GOT3 (cell line): Measurements from ENCODE around the gene CSNK1G2.

ENCODE experiments used
- DNase-seq: peaks from one replicate; lab custom pipeline; 2025; ENCODE audit warnings: mixed read lengths; lab: John Stamatoyannopoulos, UW

The CSNK1G2 gene

DNA sequence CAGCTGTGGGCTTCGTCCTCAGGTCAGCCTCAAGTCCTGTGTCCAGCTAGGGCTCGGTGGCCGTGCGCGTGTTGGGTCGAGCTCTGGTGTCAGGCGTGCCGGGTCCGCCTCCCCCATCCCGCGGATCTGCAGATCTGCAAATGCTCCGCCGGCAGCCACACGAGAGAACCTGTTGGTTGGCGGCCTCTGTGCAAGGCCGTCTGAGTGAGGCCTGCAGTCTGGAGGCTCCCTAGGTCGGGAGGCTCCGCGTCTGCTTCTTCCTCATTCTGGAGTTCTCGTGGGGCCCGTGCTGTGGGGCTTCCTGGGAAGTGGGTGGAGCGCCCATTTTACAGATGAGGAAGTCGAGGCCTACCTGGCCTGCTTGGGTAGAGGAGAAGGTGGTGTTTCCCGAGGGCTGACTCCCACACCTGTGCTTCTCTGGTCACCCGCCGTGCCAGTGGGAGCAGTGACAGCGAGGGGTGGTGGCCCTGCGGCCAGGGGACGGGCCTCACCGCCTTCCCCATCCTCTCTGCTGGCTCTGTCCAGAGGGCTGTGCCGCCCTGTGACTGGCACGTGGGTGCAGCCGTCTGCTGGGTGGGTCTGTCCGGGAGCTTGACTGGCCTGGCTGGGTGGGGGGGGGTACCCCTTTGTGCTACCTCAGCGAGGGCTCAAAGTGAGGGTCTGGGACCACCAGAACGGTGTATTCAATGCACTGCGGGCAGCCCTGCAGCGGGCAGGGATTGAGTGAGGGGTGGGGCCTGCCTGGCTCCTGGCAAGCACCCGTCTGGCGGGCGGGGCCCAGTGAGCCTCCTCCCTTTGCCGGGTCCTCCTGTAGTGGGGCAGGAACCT is 3.3 kb downstream of the CSNK1G2 start:
- no peak for DNase-seq

DNA sequence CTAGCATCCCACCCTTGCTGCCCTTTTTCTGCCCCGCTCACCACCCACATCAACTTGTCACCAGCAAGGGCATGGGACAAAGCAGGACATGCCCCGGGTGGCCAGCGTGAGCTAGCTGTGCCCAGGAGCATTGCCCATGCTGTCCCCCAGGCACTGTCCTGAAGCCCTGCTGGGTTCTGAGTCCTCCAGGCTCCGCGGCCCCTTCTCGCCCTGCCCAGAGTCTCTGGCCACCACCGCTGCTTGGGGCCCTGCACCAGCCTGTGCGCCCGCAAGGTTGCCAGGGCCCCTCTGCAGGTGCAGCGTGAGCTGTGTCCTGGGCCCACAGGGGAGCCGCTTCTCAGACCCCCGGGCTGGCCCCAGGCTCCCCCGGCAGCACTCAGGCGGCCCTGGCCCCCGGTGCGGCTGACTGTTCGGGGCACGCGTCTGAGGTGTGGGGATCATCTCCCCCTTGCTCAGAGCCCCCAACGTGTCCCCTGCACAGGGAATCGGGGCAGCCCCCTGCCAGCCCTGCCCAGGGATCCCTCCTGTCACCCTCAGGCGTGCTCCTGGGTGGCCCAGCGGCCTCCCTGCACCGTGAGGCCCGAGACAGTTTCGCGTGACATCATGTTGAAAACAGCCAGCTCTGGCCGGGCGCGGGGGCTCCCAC is 4.1 kb downstream of the CSNK1G2 start:
- no peak for DNase-seq

DNA sequence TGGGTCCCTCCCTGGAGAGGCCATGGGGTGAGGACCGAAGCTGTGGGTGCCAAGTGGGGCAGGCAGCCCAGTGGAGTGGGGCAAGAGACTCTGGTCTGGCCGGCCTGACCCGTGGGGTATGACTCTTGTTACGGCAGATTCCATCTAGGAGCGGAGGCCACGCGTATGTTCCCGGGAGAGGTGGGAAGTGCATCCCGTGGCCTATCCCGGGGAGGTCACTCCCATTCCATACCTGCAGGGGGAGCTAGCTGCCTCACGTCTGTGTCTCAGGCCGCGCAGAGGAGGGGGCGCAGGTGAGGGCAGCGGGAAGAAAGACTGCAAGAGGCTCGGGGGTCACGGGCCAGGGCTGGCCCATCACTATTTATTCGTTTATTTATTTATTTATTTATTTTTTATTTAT is 4.9 kb downstream of the CSNK1G2 start:
- DNase-seq = no peak

DNA sequence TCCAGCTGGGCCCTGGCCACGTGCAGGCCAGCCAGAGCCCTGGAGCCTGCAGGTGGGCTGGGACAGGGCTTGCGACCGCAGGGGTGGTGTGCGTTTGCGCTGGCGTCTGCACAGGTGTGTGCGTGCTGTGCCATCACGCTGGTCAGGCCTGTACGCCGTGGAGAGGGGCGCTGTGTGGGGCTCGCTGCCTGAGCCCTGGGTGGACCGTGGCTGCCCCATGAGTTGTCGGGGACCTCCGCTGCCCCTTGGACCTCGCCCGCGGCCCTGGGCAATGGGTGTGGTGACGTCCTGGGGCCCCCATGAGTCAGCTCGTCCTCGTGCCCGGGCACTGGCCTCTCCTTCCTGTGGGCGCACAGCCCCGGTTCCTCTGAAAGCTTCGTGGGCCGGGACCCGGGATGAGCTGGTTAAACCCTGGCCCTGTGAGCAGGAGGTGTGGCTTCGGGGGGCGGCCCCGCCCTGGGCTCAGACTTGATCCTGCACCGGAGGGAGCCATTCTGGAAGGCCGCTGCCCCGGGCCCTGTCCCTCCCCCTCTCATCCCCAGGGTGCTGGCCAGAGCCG is 6.8 kb downstream of the CSNK1G2 start:
- no peak for DNase-seq

DNA sequence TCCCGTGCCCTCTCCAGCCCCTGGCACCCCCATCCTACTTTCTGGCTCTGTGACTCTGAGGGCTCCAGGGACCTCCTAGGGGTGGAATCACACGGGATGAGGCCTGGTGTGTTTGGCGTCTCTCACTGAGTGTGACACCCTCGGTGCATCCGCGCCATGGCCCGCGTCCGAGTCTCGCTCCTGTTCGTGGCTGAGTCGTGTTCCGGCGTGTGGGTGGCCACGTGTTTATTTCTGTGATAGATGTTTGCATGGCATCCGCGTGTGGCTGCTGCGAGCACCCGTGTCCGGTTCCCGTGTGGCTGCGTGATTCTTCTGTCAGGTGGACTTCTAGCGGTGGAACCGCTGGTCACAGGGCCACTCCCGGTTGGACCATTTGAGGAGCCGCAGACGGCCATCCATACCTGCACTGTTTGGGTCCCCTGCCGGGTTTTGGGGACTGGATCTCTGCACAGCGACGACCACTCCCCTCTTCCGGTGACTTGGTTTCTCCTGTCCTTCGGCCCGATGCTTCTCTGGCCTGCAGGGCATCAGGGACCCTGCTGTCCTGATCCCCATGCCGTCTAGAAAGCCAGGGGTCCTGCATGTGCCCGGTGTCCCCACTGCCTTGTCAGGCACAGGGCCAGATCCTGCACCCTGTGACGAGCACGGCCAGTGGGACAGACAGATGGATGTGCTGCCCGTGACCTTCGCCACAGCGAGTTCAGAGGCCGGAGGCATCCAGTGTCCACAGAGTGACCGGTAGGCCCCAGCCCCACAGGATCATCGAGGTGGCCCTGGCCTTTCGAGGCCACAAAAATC is 8.5 kb downstream of the CSNK1G2 start:
- no peak for DNase-seq

DNA sequence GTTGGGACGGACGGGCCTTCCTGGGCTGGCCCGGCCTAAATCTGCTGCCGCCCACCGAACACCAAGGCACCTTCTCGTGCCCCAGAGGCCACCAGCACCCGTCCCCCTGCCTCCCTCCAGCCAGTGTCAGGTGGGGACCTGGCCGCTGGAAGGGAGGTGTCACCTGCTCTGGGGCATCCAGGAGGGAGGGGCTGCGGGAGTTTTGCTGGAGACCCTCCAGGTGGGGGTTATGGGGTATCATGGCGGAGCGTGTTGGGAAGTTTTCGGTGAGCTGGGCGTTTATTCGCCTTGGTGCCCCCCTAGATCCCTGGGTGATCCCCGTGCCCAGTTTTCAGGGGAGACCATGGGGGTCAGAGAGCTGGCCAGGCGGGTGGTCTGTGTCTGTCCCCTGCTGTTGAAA is 9.7 kb downstream of the CSNK1G2 start:
- DNase-seq = no peak

DNA sequence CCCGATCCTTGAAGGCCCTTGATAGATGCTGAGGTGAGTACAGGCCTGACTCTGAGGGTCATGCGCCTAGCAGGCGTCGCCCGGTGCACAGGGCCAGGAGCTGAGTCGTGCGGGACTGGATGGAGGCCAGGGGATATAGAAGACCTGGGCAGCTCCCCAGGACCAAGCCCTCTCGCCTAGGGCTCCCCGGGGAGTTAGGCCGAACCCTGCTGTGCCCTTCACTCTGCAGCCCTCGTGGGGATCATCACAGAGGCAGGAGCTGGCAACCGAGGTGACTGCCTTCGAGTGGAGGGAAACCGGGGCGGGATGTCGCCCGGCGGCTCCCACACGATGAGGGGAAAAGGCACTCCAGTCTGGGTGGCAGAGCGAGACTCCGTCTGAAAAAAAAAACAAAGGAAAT is 11.7 kb downstream of the CSNK1G2 start:
- no peak for DNase-seq

DNA sequence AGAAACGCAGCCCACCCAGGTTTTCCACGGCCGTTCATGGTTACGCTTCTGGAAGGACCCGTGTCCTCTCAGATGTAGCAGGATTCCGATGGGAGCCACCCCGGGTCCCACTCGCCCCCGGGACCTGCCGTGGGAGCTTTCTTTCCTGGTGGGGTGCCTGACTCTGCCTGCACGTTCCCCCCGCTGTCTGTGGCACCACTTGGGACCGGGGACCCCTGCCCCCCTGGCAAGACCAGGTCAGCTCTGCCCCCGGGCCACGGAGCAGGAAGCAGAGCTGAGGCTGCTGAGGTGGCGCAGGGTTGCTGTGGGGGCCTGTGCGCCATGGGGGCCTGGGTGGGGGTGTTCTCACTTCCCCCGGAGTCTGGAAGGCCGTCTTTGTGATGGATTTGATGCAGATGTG is 12.1 kb downstream of the CSNK1G2 start:
- no peak for DNase-seq

DNA sequence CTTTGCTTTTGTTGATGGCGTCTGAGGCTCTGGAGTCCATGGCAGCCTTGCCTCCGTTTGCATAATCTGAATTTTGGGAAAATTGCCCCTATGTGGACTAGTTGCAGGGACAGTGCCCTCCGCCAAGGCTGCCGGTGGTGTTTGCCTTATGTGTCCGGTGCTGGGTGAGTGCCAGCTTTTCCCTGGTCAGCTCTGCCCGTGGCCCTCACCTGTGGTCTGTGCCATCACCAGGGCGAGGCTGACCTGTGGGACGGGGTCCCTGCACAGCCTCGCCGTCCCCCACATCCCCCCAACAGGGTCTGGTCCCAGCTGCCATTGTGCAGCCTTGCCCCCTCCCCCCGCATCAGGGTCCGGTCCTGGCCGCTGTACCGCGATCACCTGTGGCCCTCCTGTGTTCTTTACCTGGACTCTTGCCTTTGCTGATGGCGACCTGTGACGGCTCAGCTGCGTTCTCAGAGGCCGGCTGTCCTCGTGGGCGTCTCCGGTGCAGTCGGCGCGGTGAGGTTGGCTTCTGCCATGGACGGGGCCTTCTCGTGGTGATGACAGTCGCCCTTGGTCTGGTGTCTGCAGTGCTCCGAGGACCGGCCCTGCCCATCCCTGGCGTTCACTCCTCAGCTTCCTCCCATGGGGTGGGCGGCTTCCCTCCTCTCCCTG is 12.6 kb downstream of the CSNK1G2 start:
- DNase-seq = no peak

DNA sequence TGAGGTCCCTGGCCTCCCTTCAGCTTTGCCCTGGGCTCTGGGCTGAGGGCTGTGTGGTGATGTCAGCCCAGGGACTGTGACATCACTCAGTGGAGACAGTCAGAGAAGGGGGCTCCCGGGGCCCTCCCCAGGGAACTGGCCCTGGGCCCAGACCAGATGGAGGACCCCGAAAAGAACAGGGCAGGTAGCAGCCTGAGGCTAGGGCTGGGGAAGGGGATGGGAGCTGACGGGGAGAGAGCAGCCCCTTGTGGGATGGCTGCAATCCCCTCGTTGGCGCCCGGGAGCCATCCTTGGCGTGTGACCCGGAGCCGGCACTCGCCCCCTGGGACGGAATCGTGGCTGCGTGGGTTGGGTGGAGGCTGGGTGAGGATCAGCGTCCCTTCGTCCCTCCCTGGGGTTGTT is 13.6 kb downstream of the CSNK1G2 start:
- no peak for DNase-seq

DNA sequence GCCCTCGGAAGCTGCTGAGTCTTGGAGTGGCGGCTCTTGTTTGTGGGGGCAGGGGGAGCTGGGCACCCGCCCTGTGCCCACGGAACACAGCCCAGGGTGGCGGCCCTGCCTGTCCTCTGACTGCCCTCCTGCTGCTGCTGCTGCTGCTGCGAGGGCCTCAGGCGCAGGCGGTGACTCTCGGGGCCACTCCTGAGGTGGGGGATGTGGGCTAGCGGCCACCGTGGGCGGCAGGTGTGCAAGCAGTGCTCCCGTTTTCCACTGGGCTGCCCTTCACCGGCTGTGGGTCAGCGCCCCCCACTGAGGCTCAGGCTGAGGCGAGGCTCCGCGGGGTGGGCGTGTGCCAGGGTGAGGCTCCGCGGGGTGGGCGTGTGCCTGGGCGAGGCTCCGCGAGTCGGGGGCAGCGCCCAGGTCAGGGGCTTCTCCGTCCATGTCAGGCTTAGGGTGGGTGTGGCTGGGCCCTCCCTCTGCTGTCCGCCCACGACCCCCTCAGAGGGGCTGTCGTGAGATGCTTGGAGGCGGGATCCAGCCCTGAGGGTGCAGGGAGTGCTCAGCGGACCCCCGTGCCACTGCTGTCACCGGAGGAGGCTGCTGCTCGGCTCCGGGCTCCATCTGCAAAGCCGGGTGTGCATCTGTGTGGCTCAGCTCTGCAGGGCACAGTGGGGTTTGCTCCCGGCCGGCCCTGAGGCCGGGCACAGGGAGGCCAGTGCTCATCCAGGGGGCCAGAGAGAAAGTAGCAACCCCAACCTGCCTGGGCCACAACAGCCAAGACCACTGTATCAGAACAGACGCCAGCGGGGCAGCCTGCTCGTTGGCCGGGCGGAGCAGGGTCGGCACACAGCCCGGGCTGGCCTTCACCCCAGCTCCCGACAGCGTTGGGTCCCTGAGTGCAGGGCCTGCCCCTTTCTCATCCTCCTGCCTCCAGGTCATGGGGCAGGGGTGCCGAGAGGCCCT is 14.5 kb downstream of the CSNK1G2 start:
- no peak for DNase-seq

DNA sequence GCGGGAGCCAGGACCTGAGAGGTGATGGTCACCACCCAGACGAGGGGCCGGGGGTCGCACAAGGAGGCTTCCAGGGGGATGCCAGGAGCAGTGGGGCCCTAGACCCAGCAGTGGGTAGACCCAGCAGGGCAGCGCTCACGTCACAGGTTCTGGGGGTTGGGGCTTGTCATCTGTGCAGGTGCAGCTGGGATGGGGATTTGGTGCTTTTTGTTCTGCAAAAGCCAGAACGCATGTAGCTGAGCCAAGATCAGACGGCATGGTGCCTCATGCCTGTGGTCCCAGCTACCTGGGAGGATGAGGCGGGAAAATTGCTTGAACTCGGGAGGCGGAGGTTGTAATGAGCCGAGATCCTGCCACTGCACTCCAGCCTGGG is 15.1 kb downstream of the CSNK1G2 start:
- DNase-seq = no peak

DNA sequence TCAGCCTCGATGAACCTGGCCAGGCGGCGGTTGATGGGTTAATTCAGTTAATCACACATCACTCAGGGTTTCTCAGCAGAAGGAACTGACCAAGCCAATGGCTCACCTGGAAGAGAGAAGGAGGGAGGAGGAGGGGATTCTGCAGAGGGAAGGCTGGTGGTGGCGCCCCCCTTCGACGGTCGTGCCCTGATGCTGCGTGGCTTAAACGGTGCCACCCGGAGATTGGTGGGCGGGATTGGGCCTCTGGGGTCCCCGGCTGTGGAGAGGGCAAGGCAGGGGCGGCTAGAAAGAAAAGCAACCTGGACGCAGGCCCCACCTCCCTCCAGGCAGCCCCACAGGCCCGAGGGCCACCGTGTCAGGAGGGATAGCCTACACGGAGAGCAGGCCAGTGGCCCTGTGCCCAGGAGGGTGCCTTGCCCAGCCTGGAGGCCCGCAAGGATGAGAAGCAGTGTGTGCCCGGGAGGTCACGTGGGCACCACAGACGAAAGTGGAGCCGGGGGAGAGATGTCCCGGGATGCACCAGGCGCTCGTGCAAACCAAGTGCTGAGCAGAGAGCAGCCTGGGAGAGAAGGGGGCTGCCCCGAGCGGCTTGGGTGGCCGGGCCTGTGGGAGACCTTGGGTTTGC is 16.0 kb downstream of the CSNK1G2 start:
- DNase-seq = no peak

DNA sequence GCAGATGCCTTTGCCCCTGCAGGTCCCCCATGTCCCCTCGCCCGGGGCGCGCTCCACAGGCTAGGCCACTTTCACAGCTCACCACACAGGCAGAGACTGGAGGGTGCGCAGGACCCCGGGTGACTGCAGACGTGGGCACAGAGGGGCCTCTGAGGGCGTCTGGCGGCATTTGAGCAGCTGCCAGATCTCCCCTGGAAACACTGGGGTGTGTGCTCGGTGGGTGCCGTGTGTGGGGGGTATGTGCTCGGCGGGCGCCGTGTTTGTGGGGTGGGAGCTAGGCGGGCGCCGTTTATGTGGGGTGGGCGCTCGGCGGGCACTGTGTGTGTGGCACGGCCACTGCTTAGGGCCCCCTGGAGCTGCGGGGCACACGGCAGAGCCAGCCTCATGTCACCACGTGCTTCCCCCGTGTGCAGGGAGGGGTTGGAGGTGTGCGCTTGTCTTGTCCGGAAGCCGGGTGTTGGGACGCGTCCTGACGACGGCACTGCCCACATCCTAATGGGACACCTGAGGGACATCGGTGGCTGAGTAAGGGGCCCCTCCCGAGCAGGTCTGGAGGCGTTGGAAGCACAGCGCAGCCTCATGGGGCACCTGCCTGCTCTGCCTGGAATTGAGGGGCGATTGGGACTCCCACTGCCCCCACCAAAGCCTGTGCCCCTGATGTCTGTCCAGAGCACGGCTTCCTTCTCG is 16.7 kb downstream of the CSNK1G2 start:
- no peak for DNase-seq

DNA sequence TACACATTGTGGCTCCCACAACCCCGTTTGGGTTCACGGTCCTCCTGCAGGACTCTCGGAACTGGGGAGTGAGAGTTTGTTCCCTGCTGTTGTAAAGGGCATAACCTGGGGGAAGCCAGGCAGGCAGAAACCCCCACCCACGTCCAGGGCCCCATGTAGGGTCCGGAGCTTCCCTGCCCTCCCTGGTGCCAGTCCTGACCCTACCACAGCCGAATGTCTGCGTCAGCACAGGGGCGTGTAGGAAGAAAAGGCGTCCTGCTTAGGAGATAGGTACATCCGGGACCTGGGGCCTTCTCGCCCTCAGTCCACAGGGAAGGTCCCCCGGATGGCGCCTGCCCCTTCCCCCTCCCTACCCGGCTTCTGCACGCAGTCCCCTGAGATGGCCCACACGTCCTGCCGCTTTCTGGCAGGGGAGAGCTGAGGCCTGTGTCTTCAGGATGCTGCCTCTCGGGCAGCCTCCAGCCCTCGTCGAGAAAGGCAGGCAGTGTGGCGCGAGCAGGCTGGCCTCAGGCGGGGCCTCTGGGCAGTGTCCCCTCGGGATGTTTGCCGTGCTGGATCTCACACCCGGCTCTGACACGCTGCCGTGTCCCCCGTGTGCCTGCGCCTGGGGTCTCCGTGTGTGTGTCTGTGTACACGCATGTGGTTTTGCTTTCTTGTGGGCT is 19.1 kb downstream of the CSNK1G2 start:
- DNase-seq = no peak

DNA sequence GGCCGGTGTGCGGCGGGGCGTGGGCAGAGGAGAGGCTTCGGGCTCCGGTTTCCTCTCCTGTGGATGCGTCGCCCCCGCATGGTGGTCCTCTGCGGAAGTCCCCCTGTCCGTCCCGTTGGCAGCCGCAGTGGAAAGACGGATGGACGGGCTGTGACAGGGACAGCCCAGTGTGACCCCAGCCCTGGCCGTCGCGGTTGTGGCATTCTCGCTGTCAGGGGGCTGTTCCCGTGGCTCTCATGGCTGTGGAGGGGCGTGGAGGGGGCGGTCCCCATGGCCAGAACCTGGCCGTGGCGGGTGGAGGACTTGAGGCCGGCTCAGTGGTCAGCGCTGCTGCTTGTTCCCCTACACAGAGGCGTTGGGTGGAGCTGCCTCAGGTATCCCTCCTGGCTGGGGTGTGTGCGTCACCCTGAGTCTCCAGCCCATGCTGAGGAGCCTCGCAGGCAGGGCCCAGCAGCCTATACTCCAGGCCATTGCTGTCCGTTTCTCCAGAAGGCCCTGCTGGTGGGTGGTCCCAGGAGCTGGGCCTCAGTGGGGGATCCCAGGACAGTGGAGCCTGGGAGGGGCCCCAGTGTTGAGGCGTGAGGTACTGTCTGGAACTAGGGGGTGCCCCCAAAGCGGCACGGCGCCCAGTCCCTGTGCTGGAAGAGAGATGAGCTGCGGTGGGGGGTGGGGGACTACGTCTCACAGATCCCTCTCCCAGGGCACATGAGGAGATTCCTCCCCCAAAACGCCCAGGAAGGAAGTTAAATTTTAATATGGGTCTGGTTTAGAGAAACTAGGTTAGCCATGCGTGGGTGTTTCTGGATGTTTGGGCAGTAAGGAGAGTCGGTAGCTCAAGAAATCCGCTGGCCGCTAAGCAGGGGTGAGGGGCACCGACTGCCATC is 20.3 kb downstream of the CSNK1G2 start:
- no peak for DNase-seq

DNA sequence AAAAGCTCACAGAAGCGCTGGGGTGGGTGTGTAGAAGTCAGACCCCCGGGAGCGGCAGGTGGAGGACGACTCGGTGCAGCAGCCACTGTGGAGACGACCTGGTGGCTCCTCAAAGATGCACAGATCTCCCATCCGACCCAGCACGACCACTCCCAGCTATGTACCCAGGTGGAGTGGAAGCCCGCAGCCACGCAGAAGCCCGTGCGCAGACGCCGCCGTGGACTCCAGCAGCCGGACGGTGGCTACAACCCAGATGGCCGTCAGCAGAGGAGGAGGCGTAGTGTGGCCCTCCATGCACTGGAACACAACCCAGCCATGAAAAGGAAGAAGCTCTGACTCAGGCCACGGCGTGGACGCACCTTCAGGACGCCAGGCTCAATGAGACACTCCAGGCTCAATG is 21.7 kb downstream of the CSNK1G2 start:
- DNase-seq = no peak

DNA sequence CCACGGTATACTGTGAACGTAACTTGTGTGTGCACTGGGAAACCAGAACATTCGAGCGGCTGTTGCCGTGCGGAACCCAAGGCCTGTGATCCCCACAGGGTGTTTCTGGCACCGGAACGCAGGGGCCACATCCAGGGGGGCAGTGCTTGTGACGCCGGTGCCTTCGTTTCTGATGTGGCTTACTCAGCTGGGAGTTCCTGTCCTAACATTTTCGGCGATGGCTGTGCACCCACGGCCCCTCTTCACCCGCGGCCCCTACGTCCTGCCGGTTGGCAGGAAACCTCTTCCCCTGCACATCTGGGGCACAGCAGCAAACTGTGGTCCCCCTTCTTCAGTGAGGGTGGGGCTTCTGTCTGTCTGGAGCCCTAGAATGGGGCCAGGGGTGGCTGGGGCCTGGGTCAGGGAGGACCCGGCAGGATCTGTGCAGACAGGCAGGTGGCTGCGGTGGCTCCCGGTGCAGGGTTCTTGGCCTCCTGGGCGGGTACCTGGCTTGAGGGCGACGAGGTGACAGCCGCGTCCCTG is 26.2 kb downstream of the CSNK1G2 start:
- DNase-seq = no peak
